SK-MEL-5 (cell line): ENCODE measurements around the gene ZBTB44. TPM values are rescaled to one million over a fixed set of nuclear protein-coding genes. Genes with fewer than 3 reads are reported as not detected.
"Not testable (repeated sequence)": the region's sequence is repeated elsewhere in the genome, so short reads cannot be mapped to it uniquely, and the experiment has no call there.

Experiments
- DNase-seq: peaks from one replicate; pipeline ENCODE4 v3.0.0-alpha.2; 2016; ENCODE audit warnings: low read depth, low spot score
- in situ Hi-C: cut with HindIII; loops from 2 replicates; pipeline ENCODE4 v1.10.0; 2016; ENCODE audit warnings: low sequenced_read_pairs, high pct_unique_total_duplicates, low pct_unique_long_range_greater_than_20kb
- total RNA-seq: library from RNA; depleted of rRNA; stranded (reverse); fragments of >200 nt; shearing (Covaris generic); gene quantifications from 2 replicates; pipeline ENCODE4 v1.2.3, GENCODE V29; 2014

Gene ZBTB44
- total RNA-seq, 1 experiment from 2014 or later: 19.7 TPM

DNA sequence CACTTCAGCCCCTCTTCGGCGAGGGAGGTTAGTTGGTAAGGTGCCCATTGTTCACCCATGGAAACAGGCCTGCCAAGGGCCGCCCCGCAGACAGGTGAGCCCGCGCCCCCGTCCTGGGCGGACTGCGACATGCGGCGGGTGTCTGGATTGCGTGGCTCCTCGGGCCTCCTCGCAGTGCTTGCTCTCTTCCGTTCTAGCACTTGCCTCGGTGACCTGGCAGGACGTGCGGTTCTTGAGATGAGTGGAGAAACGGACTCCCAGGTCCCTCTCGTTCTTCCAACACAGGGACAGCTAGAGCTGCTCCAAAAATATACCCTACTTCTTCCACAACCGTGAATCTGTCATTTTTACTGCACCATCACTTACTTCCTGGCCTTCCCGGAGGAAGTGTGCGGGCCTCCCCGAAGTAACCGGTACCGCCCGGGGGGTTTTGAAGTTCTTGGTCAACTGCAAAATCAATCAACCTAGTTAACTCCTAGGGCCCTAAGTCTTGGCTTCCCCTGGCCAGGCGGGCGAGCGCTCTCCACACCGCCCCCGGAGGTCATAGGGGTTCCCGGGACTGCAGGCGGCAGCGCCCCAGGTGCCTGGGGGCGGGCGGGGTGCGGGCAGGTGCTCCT lies 745 bp upstream of the ZBTB44 start:
- in situ Hi-C loops: no loop called here

DNA sequence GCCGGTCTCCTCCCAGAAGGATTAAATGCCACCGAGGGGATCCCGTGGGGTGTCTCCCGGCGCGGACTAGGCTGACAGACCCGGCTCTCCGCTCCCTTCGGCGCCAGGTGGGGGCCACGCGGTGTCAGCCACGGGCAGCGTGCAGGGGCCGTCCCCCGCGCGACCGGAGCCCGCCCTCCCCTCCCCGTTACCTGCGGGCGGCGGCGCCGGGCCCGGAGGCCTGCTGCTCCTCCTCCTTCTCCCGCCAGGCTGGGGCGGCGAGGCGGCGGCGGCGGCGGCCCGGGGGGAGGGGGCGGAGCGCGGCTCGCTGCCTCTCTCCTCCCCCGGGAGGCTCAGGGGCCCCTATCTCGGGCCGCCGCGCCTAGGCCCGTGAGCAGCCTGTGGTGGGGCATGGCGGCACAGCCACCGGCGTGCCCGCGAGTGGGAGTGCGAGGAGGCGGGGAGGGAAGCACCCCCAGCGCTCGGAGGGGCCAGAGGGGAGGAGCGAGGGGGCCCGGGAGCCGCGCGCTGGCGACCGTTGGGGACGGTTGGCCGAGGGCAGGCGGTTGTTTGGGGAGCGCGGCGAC lies 450 bp downstream of the ZBTB44 start:
- peak; percentile 55 for DNase-seq
- in situ Hi-C loops: no loop called here

More for the DNA sequence above, 745 bp upstream of the ZBTB44 start:
- no peak for DNase-seq

DNA sequence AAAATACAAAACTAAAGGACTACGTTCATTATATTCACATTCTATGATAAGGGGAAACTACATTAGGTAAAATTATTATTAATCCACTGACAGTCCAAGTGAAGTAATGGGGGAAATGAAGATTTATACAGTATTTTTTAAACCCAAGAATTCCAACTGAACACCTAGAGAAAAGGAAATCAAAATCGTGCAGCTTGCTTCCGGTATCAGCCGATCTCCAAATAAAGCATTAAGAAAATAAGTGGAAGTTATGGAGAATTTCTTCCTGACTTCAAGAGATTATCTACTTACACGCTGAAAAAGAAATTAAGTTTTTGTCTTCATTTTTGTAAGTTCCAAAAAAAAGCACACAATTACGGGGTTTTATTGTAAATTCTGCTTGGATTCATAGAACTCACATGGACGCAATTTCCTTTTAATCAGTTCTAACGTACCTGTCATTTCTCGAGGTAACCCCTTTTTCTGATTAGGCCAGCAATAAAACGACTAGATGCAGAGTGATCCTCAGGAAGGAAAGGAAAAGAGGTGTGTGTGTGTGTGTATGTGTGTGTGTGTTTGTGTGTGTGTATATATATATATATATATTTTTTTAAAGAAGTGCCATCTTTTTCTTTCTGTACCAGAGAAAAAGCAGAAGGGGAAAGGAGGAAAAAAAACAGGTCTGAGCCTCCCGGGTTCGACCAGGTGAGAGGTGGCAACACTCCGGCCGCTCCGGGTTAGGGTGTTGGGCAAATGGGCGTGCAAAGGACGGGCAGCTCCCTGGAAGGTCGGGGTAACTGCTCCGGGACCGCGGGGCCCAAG lies 1.1 kb downstream of the ZBTB44 start:
- DNase-seq: no peak

DNA sequence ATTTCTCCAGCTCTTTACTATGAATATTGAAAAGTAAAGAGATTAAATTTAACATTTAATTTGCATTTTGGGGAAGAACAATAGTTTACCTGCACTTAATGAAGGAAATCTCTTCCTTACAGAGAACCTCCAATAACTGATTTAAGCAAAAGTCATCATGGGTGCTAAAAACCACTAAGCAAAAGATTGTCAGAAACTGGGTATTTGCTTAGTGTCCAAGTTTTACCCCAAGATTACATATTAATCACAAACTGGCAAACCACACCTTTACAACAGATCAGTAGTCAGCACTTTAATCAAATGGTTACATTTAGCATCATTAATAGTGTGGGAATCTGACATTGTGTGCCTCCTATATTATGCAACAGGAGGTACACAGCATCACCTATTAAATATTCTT lies 2.7 kb downstream of the ZBTB44 start:
- DNase-seq: no peak
- in situ Hi-C loops: no loop called here

More for the DNA sequence above, 1.1 kb downstream of the ZBTB44 start:
- in situ Hi-C loops: no loop called here

DNA sequence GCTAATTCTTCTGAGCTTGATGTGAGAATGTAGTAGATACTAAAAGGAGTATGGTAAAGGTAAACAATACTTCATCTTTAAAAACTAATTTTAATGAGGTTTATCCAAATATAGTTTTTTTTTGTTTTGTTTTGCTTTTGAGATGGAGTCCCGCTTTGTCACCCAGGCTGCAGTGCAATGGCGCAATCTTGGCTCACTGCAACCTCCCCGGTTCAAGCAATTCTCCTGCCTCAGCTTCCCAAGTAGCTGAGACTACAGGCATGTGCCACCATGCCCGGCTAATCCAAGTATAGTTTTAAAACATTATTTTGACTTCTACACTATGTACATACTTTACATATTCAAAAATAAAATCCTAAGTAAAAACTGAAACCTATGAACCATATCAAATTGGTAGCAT lies 4.1 kb downstream of the ZBTB44 start:
- in situ Hi-C loops: no loop called here
- no peak for DNase-seq

DNA sequence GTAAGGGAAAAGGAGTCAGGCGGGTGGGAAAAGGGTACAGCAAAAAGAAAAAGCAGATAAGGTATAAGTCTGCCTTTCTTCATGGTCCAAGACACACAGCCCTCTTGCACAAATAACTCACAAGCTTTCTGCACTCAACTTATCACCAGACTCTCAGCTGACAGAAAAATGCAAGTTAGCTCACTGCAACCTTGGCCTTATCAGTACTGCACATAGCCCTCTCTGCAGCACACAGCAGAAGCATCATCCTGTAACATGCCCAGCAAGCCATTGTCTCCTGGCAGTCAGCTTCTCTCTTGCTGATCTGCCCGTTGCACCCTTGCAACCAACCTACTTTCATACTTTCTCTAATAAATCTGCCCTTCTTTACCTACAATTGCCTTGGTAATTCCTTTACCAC lies 5.8 kb downstream of the ZBTB44 start:
- in situ Hi-C loops: no loop called here
- DNase-seq: peak; percentile 11

DNA sequence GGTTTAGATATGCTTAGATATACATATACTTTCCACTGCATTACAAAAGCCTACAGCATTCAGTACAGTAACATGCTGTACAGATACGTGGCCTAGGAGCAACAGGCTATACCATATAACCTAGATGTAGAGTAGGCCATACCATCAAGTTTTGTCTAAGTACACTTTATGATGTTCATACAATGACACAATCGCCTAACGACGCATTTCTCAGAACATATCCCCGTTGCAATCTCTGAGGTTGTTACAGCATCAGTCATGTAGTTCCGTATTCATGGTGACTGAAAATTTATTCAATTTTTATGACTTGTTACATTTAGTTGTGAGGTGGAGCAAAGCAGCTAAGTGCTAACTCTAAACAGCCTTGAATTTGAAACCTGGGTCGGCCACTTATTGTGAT lies 6.7 kb downstream of the ZBTB44 start:
- DNase-seq: no peak
- in situ Hi-C loops: no loop called here

DNA sequence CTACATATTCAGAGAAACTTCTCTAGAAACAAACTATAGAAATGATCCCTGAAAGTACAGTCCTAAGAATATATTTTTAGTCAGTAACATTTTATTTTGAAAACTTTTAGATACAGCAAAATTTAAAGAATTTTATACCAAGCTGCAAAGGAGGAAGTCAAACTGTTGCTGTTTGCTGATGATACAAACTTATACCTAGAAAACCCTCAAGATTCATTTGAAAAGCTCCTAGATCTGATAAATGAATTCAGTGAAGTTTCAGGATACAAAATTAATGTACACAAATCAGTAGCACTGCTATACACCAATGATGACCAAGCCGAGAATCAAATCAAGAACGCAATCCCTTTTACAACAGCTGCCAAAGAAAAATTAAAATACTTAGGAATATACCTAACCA lies 10.1 kb downstream of the ZBTB44 start:
- no peak for DNase-seq
- in situ Hi-C loops: no loop called here

DNA sequence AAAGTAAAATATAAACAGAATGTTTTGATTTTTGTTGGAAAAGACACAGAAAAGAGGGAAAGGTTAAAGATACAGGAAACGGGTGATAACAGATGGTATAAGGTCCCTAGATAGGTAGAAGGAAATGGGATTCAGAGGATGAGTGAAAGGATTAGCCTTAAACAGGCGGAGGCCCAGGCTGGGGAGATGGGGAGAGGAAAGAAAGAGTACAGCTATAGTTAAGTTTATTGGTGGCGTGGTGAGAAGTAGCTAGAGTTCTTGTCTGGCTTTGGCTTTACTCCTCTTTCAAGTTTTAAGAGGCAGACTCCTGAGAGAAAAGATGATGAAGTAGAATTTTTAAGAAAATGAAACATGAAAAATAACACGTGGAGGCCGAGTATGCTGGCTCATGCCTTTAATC lies 13.7 kb downstream of the ZBTB44 start:
- DNase-seq: no peak
- in situ Hi-C loops: no loop called here

DNA sequence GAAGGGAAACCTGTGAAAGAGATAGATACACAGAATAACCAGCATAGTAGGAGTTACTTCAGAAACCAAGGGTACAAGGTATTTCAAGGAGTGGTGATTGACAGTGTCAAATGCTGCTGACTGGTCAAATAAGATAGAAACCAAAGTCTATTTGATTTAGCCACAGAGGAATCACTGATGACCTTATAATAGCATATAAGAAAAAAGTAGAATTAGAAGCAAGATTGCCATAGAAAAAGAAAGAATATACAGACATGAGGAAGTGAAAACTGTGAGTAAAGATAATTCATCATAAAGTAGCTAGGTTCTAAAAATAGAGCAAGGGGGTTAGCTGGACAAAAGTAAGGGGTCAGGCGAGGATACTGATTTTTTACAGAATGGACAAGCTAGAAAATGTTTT lies 14.2 kb downstream of the ZBTB44 start:
- no peak for DNase-seq
- in situ Hi-C loops: no loop called here

DNA sequence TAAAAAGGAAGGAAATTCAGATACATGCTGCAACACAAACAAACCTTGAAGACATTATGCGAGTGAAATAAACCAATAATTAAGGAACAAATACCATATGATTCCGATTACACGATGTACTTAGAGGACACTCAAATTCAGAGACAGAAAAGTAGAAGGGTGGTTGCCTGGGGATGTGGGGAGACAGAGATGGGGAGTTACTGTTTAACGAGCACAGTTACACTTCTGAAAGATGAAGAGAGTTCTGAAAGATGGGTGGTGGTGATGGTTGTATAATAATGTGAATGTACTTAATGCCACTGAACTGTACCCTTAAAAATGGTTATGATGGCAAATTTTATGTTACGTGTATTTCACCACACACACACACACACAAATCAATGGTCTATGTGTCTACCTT lies 14.7 kb downstream of the ZBTB44 start:
- in situ Hi-C loops: no loop called here
- DNase-seq: no peak

DNA sequence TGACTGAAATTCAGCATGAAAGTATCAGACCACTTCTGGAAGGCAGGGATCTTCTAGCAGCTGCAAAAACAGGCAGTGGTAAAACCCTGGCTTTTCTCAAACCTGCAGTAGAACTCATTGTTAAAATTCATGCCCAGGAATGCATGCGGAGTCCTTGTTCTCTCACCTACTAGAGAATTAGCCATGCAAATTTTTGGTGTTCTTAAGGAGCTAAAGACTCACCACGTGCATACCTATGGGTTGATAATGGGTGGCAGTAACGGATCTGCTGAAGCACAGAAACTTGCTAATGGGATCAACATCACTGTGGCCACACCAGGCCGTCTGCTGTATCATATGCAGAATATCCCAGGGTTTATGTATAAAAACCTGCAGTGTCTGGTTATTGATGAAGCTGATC lies 19.1 kb downstream of the ZBTB44 start:
- no peak for DNase-seq
- in situ Hi-C loops: no loop called here

DNA sequence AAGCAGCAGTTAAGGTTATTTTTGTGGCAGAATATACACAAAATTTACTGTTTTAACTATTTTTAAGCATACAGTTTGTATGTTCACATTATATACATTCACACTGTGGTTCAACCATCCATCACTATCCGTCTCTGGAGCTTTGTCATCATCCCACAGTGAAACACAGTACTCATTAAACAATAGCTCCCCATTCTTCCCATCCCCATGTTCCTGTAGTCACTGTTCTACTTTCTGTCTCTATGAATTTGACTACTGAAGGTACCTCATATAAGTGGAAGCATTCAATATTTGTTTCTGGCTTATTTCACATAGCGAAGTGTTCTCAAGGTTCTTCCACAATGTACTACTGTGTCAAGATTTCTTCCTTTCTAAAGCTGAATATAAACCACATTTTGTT lies 32.6 kb downstream of the ZBTB44 start:
- DNase-seq: no peak
- in situ Hi-C loops: no loop called here

DNA sequence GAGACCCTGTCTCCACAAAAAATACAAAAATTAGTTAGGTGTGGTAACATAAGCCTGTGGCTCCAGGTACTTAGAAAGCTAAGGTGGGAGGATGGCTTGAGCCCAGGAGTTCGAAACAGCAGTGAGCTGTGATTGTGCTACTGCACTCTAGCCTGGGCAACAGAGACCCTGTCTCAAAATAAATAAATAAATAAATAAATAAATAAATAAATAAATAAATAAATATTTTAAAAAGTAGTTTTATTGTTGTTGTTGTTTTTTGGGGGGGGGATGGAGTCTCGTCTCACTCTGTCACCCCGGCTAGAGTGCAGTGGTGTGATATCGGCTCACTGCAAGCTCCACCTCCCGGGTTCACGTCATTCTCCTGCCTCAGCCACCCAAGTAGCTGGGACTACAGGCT lies 33.4 kb downstream of the ZBTB44 start:
- DNase-seq, in situ Hi-C loops: not testable (repeated sequence)

DNA sequence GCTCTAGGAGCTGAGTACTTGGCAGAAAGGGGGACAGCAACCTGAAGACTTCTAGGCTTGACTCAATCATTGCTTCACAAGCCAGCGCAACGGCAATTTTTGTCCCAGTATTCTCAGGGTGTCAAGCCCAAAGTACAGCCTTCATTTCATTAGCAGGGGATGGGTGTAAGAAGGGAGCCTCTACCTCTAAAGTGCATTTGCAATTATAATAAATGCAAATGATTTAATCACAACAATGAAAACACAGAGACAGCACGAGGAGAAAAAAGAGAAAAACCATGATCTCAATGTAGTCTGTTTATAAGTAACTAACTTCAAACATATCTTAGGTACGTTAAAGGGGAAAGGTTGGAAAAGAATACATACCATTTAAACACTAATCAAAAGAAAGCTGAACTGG lies 34.7 kb downstream of the ZBTB44 start:
- in situ Hi-C loops: no loop called here
- no peak for DNase-seq

DNA sequence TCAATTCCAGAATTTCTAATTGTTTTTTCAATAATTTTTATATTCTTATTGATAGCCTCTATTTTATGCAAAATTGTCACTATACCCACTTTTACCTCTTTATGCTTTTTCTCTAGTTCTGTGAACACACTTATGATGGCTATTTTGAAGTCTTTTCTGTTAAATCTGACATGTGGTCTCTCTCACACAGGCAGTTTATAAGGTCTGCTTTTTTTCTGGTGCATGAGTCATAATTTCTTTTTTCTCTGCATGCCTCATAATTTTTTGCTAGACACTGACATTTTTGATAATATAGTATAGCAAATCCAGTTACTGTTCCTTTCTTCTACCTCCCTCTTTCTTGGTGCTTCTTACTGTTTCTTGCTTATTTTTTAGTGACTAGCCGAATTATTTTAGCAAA lies 36.0 kb downstream of the ZBTB44 start:
- no peak for DNase-seq
- in situ Hi-C loops: no loop called here

DNA sequence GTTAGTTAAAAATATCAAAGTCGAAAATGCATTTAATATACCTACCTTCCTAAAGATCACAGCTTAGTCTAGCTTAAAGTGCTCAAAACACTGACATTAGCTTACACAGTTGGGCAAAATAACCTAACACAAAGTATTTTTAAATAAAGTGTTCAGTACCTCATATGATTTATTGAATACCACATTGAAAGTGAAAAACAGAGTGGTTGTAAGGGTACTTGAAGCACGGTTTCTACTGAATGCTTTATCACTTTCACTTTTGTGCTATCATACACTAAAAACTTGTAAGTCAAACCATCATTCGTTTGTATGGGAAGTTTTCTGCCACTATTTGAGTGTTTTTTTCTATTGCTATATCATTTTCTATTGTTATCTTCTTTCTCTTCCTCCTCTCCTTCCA lies 36.6 kb downstream of the ZBTB44 start:
- in situ Hi-C loops: no loop called here
- DNase-seq: no peak

DNA sequence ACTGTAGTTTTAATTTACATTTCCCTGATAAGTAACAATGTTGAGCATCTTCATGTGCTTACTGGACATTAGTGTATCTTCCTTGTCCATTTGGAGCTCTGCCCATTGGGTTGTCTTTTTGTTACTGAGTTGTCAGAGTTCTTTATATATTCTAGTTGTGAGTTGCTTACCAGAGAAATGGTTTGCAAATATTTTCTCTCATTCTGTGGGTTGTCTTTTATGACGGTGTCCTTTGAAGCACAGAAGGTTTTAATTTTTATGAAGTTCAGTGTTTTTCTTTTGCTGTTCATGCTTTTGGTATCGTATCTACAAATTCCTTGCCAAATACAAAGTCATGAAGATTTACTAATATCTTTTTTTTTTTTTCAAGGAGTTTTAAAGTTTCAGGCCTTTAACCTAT lies 42.4 kb downstream of the ZBTB44 start:
- in situ Hi-C loops: no loop called here
- DNase-seq: no peak

DNA sequence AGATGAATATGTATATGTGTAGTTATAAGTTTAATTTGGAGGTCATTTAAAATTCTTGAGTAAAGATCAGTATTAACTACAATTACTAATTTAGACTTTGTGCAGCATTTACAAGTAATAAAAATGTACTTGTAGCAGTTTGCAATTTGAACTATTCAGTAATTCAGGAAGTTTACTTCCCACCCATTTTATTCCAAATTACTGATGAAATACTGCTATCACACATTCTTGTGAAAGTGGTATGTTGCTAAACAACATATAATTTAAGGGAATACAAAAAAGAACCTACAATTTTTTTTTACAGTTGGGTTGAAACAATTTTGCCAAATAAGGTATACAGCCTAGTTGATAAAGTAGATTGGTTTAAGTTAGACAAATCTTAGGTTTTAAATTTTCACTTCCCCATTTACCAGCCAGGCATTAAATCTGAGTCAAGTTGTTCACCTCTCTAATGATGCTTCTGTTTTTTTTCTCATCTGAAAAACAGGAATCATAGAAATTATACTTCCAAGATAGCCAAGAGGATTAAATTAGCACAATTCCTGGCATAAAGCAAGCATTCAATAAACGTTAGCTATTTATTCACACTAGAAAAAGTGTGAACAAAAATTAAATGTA lies 45.3 kb downstream of the ZBTB44 start:
- in situ Hi-C loops: no loop called here

More for the DNA sequence above, 45.3 kb downstream of the ZBTB44 start:
- no peak for DNase-seq
